ENCODE results near the gene ZNF276.

ZNF276 gene

DNA sequence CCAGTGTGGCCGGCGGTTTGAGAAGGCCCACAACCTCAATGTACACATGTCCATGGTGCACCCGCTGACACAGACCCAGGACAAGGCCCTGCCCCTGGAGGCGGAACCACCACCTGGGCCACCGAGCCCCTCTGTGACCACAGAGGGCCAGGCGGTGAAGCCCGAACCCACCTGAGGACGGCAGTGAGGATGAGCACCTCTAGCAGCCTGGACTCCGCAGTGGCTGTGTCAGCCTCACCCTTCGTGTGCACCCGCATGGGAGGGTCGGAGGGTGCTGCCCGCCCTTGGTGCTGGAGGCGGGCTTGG lies 16.7 kb downstream of the ZNF276 start:
- Histone ChIP-seq H3K27me3 (ENCODE audit: insufficient read depth, poor library complexity, severe bottlenecking) (no peaks in the 10 kb centered on the region), H3K4me3 (replicated peaks; ENCODE audit: insufficient read depth, low read length) (no peak overlapping the region), H3K27ac (replicated peaks) (no peak overlapping the region)
- no peak for DNase-seq (ENCODE audit: low read depth in 1 of 2, low spot score in 1 of 2)
- TF ChIP-seq POLR2AphosphoS5 (IDR thresholded peaks at IDR 0.05; ENCODE audit: low read depth) (no peak), SPI1 (IDR thresholded peaks at IDR 0.05; ENCODE audit: borderline replicate concordance, low read depth) (no peak), GABPA (IDR thresholded peaks at IDR 0.05; ENCODE audit: low read depth) (no peak), REST (IDR thresholded peaks at IDR 0.05; ENCODE audit: insufficient replicate concordance, low read depth) (no peak)
- TF ChIP-seq, protein P1, sequence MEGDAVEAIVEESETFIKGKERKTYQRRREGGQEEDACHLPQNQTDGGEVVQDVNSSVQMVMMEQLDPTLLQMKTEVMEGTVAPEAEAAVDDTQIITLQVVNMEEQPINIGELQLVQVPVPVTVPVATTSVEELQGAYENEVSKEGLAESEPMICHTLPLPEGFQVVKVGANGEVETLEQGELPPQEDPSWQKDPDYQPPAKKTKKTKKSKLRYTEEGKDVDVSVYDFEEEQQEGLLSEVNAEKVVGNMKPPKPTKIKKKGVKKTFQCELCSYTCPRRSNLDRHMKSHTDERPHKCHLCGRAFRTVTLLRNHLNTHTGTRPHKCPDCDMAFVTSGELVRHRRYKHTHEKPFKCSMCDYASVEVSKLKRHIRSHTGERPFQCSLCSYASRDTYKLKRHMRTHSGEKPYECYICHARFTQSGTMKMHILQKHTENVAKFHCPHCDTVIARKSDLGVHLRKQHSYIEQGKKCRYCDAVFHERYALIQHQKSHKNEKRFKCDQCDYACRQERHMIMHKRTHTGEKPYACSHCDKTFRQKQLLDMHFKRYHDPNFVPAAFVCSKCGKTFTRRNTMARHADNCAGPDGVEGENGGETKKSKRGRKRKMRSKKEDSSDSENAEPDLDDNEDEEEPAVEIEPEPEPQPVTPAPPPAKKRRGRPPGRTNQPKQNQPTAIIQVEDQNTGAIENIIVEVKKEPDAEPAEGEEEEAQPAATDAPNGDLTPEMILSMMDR (IDR thresholded peaks at IDR 0.05; ENCODE audit: insufficient read depth, low read length), result no peak

- no peak overlapping the region for H3K27ac ChIP-seq (replicated peaks)
- DNase-seq (ENCODE audit: low read depth in 1 of 2, low spot score in 1 of 2), result no peak
- no peak overlapping the region for H3K4me3 ChIP-seq (replicated peaks; ENCODE audit: insufficient read depth, low read length)
- TF ChIP-seq REST (IDR thresholded peaks at IDR 0.05; ENCODE audit: insufficient replicate concordance, low read depth), result no peak
- H3K27me3 ChIP-seq (ENCODE audit: insufficient read depth, poor library complexity, severe bottlenecking), result no peaks in the 10 kb centered on the region
Measured at GRCh38 chr16:89738538-89739317, 17.4 kb downstream of the ZNF276 start.

DNA sequence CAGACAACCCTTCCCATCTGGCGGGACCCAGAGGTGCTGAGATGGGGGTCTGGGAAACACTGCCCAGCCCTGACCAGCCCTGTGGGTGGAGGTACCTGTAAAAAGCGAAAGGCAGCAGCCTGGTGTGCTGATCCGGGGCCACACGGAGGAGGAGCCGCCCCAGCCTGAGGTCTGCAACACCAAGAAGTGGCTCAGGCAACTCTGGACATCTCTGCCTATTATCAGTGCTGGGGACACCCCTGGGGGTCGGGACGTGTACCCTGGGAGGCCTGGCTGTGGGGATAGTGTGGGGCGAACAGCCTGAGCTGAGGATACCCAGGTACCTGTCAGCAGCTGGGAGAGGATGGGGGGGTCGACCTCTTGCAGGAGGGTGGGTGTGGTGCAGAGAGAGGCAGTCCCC lies 18.0 kb downstream of the ZNF276 start:
- no peak overlapping the region for H3K27ac ChIP-seq (replicated peaks)
- no peaks in the 10 kb centered on the region for H3K27me3 ChIP-seq (ENCODE audit: insufficient read depth, poor library complexity, severe bottlenecking)
- DNase-seq (ENCODE audit: low read depth in 1 of 2, low spot score in 1 of 2), result no peak
- no peak overlapping the region for H3K4me3 ChIP-seq (replicated peaks; ENCODE audit: insufficient read depth, low read length)
- TF ChIP-seq, protein P1 (IDR thresholded peaks at IDR 0.05; ENCODE audit: insufficient read depth, low read length), result no peak
- TF ChIP-seq REST (IDR thresholded peaks at IDR 0.05; ENCODE audit: insufficient replicate concordance, low read depth), result no peak
- no peak for TF ChIP-seq GABPA (IDR thresholded peaks at IDR 0.05; ENCODE audit: low read depth)
- no peak for TF ChIP-seq SPI1 (IDR thresholded peaks at IDR 0.05; ENCODE audit: borderline replicate concordance, low read depth)
- TF ChIP-seq POLR2AphosphoS5 (IDR thresholded peaks at IDR 0.05; ENCODE audit: low read depth), result no peak
